GM19328 (cell line): ENCODE results near the gene ZNF154.
"Not testable (repeated sequence)": the region's sequence is repeated elsewhere in the genome, so short reads cannot be mapped to it uniquely, and the experiment has no call there.

Source experiments
- ATAC-seq: cut with Tn5 transposase; IDR thresholded peaks from one replicate; pipeline ENCODE4 v1.9.1; 2021; ENCODE audit warnings: mild to moderate bottlenecking, moderate library complexity; ENCODE audit not compliant: unreplicated experiment

ZNF154 gene

GRCh38 chr19:57708641-57709361 is at the start of gene ZNF154:
TSS of gene ZNF154 (minus strand) at chr19:57709204. CDS start at chr19:57708971, 233 bp downstream.
- ATAC-seq, result no peak

- no peak for ATAC-seq
Observed at GRCh38 chr19:57757941-57758340, 48.9 kb upstream of the ZNF154 start.

GRCh38 chr19:57755031-57755430 is 46.0 kb upstream of the ZNF154 start:
- ATAC-seq, result no peak

GRCh38 chr19:57754091-57754673 is 45.2 kb upstream of the ZNF154 start:
- ATAC-seq, result no peak

- no peak for ATAC-seq
Observed at GRCh38 chr19:57748029-57748428, 39.0 kb upstream of the ZNF154 start.

GRCh38 chr19:57747472-57747807 is 38.4 kb upstream of the ZNF154 start:
- ATAC-seq, result no peak

- ATAC-seq, result peak; percentile 89
Observed at GRCh38 chr19:57746580-57747471, 37.8 kb upstream of the ZNF154 start, which contains the start of gene ZNF776. TSS of gene ZNF776 (plus strand) at chr19:57746815. CDS start at chr19:57747059, 244 bp downstream.

GRCh38 chr19:57738770-57739169 is 29.8 kb upstream of the ZNF154 start:
- ATAC-seq, result not testable (repeated sequence)

GRCh38 chr19:57738320-57738719 is 29.3 kb upstream of the ZNF154 start:
- not testable (repeated sequence) for ATAC-seq

- ATAC-seq, result no peak
Observed at GRCh38 chr19:57720878-57721277, 11.9 kb upstream of the ZNF154 start.

- ATAC-seq, result no peak
Observed at GRCh38 chr19:57719901-57720519, 11.0 kb upstream of the ZNF154 start.

GRCh38 chr19:57719424-57719823 is 10.4 kb upstream of the ZNF154 start:
- no peak for ATAC-seq

GRCh38 chr19:57712222-57712621 is 3.2 kb upstream of the ZNF154 start:
- ATAC-seq, result no peak

- no peak for ATAC-seq
Observed at GRCh38 chr19:57709616-57710015, 612 bp upstream of the ZNF154 start.

- ATAC-seq, result no peak
Observed at GRCh38 chr19:57706346-57706745, 2.7 kb downstream of the ZNF154 start.

- ATAC-seq, result no peak
Observed at GRCh38 chr19:57701625-57702024, 7.4 kb downstream of the ZNF154 start.

GRCh38 chr19:57689750-57690149 is 19.3 kb downstream of the ZNF154 start:
- no peak for ATAC-seq

- no peak for ATAC-seq
Observed at GRCh38 chr19:57688011-57688763, 20.8 kb downstream of the ZNF154 start.

- ATAC-seq, result no peak
Observed at GRCh38 chr19:57687363-57688010, 21.5 kb downstream of the ZNF154 start.

- no peak for ATAC-seq
Observed at GRCh38 chr19:57686727-57687126, 22.3 kb downstream of the ZNF154 start.
